Activated naive CD4-positive, alpha-beta T cell (primary cell): Measurements from ENCODE around the gene NMT1.

ENCODE experiments used
- DNase-seq, 4 experiments: peaks; one replicate each; lab custom pipeline; 2025; lab: John Stamatoyannopoulos, UW

NMT1 gene

DNA sequence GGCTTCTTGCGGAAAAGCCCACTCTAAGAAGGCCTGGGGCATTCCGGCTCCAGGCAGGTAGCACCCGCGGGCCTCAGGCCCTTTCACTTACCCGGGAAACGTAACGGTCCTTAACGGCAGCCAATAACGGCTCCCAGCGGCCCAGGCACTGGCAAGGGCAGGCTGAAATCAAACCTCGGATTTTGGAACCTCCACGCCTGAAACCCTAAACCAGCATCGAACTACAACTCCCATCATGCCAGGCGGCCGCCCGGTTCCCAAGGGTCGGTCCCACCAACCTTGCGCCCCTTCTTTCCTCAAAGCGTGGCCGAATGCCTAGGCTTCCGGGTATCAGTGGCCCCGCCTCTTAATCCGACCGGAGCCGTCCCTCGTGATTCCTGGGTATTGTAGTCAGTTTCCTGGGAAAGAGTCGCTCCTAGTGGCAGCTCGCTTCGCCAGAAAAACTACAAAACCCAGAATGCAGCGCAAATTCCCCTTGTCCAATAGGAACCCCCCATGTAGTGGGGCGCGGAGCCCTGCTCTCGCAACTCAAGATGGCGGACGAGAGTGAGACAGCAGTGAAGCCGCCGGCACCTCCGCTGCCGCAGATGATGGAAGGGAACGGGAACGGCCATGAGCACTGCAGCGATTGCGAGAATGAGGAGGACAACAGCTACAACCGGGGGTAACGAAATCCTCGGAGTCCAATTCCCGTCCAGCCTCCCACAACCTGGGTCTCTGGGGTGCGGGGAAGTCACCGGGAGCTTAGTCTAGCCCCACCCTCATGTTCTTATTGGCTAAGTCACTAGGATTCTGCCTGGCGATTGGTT, at the start of gene NMT1:
Gene NMT1 (plus strand): TSS at position 521 of the 809 bp plus-strand sequence. CDS start 13 bp downstream, at position 534.
- DNase-seq = peak; percentile 81 to 86 (median 84)

DNA sequence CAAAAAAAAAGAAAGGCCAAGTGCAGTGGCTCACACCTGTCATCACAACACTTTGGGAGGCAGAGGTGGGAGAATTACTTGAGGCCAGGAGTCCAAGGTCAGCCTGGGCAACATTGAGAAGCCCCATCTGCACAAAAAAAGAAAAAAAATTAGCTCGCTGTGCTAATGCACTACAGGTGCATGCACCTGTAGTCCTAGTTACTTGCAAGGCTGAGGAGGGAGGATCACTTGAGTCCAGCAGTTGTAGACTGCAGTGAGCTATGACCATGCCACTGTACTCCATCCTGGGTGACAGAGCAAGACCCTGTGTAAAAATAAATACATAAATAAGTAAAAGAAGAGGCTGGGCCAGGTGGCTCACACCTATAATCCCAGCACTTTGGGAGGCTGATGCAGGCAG, 49.4 kb upstream of the NMT1 start:
- no peak for DNase-seq

DNA sequence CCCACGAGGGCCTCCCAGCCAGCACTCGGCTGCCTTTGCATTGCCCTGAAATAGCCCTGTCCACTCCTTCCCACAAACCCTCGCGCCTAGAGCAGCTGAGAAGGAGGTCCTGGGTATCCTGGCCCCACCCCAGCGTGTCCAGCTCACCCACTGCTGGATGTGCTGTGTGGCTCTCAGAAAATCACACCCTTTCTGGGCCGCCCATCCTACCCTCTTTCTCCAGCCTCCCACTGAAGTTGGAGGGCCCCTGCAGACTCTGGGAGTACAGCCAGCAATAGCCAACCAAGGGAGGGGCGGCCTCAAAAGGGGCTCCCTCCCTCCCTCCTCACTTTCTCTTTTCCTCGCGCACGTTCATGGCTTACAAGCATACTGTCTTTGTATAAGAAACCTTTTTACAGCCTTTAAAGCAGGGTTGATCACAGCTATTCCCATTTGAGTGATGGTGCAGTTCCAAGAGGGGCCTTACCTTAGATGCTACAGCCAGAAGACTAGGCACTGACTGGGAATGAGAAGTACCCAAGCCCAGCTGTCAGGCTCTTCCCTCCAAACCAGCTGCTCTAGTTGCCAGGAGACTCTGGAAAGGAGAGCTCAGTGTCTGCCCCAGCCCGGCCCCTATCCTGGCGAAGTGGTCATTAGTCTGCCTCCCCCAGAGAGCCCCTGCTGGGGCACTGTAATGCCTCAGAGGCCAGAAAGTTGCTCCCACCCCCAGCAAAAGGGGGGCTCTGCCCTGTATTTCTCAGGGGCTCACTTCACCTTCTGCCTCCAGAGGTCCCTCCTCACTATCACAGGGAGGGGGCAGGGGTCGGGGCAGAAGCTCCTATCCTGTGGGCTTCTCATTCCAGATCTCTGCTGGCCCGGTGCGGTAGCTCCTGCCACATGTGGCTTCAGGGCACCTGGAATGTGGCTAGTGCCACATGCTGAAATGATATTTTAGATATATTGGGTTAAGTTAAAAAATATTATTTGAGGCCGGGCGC, 47.8 kb upstream of the NMT1 start:
- DNase-seq = no peak

DNA sequence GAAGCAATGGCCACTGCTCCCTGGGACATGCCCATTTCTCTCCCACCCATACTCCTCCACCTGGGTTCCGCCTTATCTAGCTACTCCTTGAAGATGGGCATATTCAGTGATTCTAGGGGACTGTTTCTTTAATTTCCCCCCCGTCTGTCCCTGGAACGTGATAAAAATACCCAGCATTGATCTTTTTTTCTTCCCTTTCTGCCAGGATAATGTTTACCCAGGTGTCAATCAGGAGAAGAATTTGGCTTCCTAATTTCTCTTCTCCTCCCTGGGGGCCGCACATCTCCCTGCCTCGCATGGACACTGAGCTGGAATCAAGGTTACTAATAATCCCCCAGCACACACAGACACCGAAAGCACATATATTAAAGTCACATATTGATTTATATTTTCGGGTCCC, 44.9 kb upstream of the NMT1 start:
- DNase-seq = no peak

DNA sequence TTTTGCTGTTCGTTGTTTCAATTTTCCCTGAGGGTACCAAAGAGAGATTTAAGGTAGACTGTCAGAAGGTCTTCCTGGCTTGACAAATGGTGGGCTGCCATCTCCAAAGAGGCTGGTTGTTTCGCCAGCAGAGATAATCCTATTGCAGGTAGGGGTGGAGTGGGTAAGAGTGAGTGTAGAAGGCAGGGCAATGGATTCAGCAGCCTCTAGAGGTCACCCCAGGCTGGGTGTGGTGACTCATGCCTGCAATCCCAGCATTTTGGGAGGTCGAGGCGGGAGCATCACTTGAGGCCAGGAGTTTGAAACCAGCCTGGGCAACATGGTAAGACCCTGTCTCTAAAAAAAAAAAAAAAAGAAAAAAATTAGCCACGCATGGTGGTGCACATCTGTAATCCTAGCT, 44.3 kb upstream of the NMT1 start:
- DNase-seq = no peak

DNA sequence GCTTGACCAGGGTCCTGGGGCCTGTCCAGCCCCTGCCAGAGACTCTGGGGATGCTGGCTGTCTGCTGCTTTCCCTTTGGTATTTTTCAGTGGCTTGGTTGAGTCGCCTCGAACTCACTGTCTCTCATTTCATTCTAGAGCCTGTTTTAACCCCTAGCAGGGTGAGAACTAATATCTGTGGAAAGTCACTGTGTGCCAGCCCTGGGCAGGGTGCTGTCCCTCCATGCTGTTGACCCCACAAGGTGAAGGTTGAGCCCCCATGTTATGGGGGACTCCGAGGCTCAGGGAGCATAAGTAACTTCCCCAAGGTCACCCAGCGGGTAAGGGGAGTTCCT, 42.6 kb upstream of the NMT1 start:
- DNase-seq = no peak

DNA sequence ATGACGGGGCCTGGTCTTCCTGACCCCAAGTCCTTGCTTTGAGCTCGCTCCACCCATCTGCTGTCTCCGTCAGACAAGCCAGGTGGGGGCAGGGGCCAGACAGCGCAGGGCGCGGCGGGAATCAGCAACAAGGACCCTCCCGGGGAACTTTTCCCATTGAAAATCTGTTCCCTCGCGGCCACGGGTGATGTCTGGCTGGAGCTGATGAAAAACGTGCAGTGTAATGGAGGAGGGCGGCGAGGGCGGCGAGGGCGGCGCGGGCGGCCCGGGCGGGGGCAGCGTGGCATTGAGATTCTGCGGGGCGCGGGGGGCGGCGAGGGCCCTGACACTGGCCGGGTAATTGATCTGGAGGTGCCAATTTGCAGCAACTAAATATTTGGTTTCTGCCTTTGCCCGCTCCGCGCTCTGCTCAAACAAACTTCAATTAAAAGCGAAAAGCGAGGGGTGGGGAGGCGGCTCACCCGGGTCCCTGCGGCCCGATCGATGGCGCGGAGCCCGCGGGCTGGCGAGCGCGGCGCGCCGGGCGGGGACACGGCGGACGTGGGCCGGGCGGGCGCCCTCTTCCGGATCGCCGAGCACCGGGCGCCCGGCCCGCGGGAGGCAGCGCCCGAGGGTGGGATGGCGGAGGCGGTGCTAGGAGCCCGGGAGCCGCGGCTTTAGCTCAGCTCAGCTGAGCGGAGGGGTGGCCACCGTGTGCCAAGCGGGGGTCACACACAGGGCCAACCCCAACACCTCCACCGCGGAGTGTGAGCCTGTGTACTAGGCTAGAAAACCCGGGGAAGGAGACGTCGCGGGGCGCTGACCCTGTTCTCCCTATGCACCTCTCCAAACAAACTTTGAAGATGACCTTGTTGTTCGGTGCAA, 42.0 kb upstream of the NMT1 start:
- peak in 1 of 4 experiments; percentile 18 for DNase-seq

DNA sequence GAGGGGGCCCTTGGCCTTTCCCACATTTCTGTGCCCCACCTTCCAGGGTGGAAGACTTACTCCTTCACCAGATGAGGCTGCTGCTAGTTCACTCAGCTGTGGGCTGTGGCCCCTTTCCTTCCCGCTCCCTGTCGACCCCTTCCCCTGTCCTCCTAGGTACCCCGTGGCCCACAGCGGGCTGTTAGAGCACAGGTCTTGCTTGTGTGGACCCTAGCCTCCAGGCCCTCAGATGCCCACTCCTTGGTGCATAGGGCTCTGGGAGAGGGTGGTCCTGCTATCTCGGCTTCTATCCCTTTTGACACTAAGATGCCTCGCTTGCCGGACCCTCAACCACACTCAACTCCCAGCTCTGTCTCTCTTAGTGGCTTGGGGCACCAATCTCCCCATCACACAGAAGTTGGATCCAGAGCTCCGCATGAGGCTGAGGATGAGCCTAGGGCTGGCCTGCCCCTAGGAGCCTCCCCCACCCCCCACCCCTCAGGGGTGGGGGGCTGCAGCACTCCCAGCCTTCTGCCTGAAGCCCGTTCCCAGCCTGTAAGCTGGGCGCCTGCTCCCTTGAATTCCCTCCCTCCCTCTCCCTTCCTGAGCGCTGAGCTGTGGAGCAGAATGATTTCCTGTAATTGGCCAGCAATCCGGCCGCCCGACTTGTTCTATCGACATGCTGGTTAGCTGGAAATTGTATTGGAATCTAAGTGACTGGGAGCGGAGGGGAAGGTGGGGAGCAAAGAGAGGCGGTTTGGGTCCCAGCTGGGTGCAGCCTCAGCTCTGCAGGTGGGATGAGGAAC, 40.6 kb upstream of the NMT1 start:
- no peak for DNase-seq

DNA sequence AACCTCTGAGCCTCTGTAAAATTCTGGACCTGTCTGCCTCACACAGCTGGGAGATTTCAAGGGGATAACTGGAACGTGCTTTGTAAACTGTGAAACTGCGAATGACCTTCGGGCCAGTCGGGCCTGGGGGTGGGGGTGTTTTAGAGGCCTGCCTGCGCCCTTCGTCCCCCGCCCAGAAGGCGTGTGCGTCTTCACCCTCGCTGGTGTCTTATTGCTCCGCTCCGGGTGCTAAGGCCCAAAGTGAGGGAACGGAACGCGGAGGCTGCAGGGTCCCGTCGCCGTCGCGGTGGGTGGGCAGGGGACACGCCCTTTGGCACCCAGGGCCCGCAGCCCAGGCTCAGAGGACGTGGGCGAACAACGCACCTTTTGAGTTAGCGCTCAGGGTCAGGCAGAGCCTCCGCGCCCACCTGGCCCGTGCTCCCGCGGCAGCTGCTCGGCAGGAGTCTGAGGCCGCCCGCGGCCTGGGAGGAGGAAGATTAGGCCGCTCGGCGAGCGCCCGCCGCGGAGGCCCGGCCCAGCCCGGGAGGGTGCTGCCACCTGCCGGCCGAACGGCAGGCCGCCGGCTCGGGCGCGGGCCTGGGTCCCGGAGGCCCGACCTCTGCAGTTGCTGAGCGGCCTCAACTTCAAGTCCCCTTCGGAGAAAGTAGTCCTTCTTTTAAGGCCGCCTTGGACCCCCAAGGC, 39.4 kb upstream of the NMT1 start:
- DNase-seq = peak; percentile 14 to 68 (median 36)

DNA sequence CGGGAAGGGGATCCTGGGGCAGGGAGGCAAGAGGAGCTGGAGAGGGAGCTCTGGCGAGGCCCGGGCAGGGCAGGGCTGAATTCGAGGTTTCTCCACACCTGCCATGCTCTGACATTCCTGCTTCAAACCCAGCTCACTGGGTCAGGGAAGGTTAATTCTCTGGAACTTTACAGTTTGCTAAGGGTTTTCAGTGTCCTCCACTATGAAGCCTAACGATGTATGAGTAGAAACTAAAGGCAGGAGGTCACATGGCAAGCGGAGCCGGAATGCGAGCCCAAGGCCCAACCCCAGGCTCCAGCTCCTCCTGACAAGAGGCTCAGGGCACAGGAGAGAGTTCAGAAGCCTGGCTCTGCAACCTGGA, 38.8 kb upstream of the NMT1 start:
- no peak for DNase-seq

DNA sequence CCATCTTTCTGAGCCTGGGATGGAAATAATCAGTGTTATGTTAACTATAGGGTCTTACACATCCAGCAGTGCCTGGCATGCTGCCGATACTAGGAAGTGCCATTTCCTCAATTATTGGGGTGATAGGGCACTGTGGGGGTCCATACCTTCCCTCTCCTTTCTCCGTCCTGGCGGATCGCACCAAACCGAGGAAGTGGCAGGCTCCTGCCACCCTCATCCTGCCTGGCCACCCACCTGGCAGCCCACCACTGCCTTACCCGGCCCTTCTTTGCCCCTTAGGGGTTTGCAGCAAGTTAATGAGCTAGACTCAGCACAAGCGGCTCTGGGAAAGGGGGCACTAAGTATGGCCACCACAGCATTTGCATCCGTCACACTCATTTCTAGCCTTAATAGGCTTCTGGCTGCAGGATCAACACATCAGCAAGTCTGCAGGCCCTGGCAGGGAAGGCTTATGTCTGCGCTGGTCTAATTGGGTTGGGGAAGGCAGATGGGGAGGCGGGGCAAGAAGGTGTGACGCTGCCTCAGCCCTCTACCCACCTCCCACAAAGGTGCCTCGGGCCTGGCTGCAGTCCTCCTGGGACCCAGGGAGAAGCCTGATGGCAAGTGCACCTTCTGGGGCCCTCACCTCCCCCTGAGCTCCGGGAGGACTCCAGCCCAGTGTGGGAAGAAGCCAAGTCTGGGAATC, 38.3 kb upstream of the NMT1 start:
- no peak for DNase-seq

DNA sequence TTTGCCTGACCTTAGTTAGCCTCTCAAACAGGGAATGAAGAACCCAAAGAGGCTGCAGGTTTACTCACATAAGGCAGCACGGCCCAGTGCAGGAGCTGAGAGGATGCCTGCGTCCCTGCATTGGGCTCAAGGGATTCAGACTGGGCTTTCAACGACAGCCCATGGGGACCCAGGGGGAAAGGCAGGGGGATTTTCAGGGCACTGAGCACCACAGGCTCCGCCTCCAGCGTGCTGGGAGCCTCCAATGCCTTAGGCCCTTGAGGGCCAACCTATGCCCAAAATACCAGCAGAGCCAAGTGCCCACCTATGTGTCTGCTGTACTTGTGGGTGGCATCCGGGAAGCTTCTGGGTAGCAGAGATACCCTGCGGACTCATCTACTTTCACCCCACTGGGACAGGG, 32.0 kb upstream of the NMT1 start:
- no peak for DNase-seq

DNA sequence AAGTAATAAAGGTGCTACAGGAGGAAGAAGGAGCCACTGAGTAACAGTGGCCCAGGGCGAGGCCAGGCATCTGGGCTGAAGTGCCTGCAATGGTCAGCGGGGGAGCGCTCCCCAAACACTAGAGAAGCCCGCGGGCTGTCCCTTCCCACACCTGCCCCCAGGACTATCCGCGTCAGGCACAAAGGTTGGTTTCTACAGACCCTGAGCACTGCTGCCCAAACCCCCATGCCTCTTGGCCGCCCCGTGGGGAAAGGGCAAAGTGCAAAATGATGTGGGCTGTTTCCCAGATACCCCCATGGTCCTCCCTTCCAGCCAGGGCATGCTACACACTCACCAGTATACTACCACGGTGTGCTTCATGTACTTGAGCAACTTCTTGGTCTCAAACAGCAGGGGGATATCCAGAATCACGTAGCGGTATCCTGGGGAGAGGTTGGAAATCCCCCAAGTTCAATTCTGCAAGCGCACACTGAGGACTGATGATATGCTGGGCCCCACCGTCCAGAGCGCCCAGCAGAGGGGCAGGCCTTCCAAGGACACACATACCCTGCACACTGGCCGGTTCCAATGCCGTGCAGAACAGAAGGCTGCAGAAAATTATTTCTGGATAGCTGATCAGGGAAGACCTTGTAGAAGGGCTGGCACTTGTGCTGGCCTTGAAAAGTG, 31.2 kb upstream of the NMT1 start:
- no peak for DNase-seq

DNA sequence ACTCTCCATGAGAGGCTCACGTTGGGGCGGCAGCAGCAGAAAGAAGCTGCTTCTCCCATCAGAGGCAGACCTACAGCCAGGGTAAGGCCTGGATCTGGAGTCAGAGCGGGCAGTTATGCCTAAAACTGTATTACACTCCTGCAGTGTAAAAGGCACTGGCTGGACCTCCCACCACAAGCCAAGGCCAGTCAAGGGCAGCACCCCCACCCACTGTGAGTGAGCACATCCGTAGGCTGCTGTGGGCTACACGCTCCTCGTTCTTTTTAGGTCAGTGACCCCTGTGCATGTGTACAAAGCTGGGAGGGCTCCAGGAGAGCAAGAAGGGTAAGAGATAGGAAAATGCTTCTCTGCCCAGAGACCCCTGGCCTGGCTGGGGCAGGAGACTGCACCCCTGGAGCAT, 30.4 kb upstream of the NMT1 start:
- DNase-seq = no peak

DNA sequence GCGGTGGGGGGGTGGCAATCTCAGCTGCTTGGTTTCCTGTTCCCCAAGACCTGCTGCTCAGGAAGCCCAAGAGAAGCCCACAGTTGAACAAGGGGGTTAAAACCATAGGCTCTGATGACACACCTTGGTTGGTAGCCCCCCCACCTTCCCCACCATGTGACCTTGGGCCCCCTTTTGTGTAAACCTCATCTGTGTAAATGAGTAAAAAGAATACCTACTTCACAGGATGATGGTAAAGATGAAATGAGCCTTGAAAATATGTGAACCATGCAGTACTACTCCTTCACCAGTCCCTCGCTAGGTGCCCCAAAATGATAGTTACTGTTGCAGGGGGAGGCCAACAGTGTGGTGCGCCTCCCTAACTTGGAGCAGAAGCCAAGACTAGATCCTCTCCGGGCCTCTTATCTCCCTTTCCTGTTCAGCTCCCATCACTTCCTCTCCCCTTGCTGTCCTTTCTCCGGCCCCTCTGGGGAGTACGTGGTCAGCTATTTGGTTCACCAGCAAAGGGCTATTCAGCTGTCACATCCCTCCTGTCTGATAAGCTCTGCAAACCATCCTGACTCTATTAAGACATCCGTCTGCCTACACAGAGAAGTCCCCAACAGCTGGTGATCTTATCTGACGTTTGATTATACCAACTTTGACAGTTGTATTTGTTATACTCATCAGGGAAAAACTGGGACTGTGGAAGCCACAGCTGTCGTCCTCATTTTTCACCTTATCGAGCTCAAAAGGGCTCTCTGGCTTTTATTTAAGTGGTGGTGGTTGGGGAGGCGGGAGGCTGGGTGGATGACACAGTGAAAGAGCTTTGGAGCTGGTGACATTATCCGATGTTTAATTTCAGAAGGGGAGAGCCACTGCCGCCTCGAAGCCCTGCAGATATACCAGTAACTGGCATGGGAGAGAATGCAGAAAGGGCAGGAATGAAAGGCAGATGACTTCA, 29.6 kb upstream of the NMT1 start:
- DNase-seq = no peak

DNA sequence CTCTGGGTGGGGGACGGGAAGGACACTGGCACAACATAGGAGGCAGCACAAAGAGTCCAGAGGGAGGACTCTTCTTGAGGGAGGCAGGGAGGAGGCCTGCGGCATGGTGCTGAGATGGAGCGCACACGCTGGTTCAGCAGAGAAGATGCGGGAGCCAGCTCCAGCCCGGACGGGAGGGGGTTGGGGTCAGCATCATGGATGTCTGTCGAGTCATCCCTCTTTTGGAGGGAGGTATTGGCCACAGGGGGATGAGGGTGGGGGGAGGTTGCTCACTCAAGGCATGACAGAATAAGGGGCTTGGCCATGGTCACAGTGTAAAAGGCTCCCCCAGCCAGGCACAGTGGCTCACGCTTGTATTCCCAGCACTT, 29.0 kb upstream of the NMT1 start:
- no peak for DNase-seq

DNA sequence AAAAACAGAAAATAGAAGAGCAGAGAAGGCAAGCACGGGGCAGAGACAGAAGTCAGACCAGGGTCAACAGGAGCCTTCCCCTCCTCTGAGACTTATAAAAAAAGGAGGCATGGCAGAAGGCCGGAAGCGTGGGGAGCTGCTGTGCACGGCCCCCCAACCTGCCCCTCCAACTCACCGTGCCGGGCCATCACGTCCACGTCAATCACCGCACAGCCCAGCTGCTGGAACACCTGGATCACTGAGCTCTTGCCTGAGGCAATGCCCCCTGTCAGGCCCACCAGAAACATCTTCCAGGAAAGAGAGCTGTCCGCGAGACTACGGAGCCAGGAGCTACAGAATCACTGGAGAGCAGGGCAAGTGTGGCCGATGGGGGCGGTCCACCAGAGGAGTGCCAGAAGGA, 26.5 kb upstream of the NMT1 start:
- no peak for DNase-seq

DNA sequence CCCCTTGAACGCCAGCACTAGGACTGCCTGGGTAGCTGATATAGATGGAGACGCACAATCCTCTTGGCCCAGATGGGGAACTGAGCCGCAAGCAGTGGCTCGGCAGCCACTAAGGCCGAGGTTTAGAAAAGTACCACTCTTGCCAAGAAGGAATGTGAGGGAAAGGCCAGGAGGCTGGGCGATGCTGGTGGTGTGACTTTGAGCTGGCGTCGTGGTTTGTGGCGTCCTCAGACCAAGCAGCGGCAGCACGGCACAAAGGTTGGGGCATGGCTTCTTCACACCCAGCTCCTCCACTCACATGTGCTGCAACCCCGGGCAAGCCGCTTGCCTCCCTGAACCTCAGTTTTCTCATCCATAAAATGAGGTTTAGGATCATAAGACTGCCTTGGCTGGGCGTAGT, 25.3 kb upstream of the NMT1 start:
- DNase-seq = no peak

DNA sequence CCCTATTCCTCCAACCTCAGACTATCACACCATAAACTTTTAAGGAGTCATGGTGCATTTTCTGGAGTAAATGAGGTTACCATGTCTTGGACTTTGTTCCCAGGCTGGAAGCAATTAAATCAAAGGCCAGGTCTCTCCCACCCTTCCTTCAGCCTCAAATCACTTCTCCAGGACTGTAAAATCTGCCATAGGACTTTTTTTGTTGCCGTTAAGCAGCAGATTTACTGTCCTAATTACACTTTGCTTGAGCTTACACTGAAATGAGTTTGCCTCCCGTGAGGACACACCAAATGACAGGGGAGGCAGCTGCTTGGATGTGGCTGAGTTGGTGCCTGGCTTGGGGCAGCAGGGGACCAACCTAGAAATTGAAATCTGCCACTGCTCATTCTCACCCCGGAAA, 24.4 kb upstream of the NMT1 start:
- no peak for DNase-seq
